Spleen (tissue), 11 donors: Measurements from ENCODE around the gene BIN1. TPM values are rescaled to one million over a fixed set of nuclear protein-coding genes. Genes with fewer than 3 reads are reported as not detected.
"Not testable (repeated sequence)": the region's sequence is repeated elsewhere in the genome, so short reads cannot be mapped to it uniquely, and the experiment has no call there.

Experiments used
- DNase-seq: peaks from one replicate; pipeline ENCODE4 v3.0.0-alpha.2; 2020
- H3K27ac ChIP-seq, 8 donors: fragments of 200-600 bp; sonication (generic) in 7 of 8; 1 replicate in 4 of 8; 2 replicates in 4 of 8; pipeline versions ENCODE4 v1.5.0 to v1.8.0; 2016 to 2021; ENCODE audit warnings: inconsistent platforms in 4 of 8, mild to moderate bottlenecking in 4 of 8, moderate library complexity in 1 of 8
- H3K27me3 ChIP-seq, 7 donors: fragments of 200-600 bp; sonication (generic) in 6 of 7; replicated peaks in 1 of 7; 1 replicate in 4 of 7; 2 replicates in 3 of 7; pipeline versions ENCODE4 v1.5.0 to v1.8.0; 2016 to 2021; ENCODE audit warnings: inconsistent platforms in 3 of 7, mild to moderate bottlenecking in 1 of 7
- H3K36me3 ChIP-seq, 6 donors: fragments of 200-600 bp; sonication (generic) in 5 of 6; 1 replicate in 4 of 6; 2 replicates in 2 of 6; pipeline versions ENCODE4 v1.5.0 to v1.8.0; 2016 to 2021; ENCODE audit warnings: inconsistent platforms in 2 of 6
- H3K4me1 ChIP-seq, 6 donors: fragments of 200-600 bp; sonication (generic) in 5 of 6; 1 replicate in 3 of 6; 2 replicates in 3 of 6; pipeline versions ENCODE4 v1.5.0 to v1.8.0; 2016 to 2021; ENCODE audit warnings: inconsistent platforms in 3 of 6
- H3K4me3 ChIP-seq, 8 donors: fragments of 200-600 bp; sonication (generic) in 7 of 8; 1 replicate in 4 of 8; 2 replicates in 4 of 8; pipeline versions ENCODE4 v1.5.0 to v1.8.0; 2016 to 2021; ENCODE audit warnings: inconsistent platforms in 4 of 8, mild to moderate bottlenecking in 4 of 8, moderate library complexity in 2 of 8
- H3K9me3 ChIP-seq, 8 donors: fragments of 200-600 bp; sonication (generic) in 7 of 8; 1 replicate in 4 of 8; 2 replicates in 4 of 8; pipeline versions ENCODE4 v1.5.0 to v1.8.0; 2016 to 2021; ENCODE audit warnings: inconsistent platforms in 4 of 8
- CTCF ChIP-seq, 11 experiments: fragments of 200-600 bp in 7 of 11; fragments of 450-650 bp in 4 of 11; sonication (generic) in 4 of 11; IDR thresholded peaks in 8 of 11; conservative IDR thresholded peaks in 3 of 11; 1 replicate in 7 of 11; 2 replicates in 4 of 11; pipeline versions ENCODE4 v1.4.0 to v1.8.0; 2016 to 2021; ENCODE audit warnings: antibody characterized with exemption in 11 of 11, inconsistent platforms in 4 of 11, mild to moderate bottlenecking in 1 of 11
- POLR2A ChIP-seq, 3 donors: fragments of 450-650 bp; IDR thresholded peaks; one replicate each; pipeline ENCODE4 v1.5.1; 2017; ENCODE audit warnings: antibody characterized with exemption in 3 of 3, mild to moderate bottlenecking in 1 of 3
- POLR2AphosphoS5 ChIP-seq, 3 donors: sonication (generic); formaldehyde crosslinking; IDR thresholded peaks; one replicate each; pipeline ENCODE4 v1.5.1; 2017; ENCODE audit warnings: antibody characterized with exemption in 3 of 3
- WGBS, 5 donors: extraction: QIAGEN DNeasy Blood & Tissue Kit in 3 of 5; methylation state at CpG; one replicate each; pipeline versions ENCODE4 v1.1.5 to v1.1.7; 2013 to 2018; 5-methylcytosine and 5-hydroxymethylcytosine counted together
- intact Hi-C: fragments of 100-400 bp; cut with DNase I; formaldehyde crosslinking; loops from one replicate; pipeline ENCODE4 v1.15.0; 2023; ENCODE audit warnings: low total_unique reads
- polyA plus RNA-seq, 3 donors: library from polyadenylated mRNA; stranded (reverse); fragments of 200-250 nt; gene quantifications; one replicate each; pipeline ENCODE4 v1.2.1, GENCODE V29; 2013
- total RNA-seq, 7 donors: library from RNA; depleted of rRNA in 3 of 7; stranded (reverse); fragments of >200 nt in 3 of 7; fragmentation: NEBNext Ultra II Directional in 4 of 7; extraction: Animal tissue kit (Norgen Biotek cat#: 25700) in 4 of 7; gene quantifications; one replicate each; pipeline versions ENCODE4 v1.1.0 to v1.2.1, GENCODE V29; 2016 to 2021
- donor health status: healthy with polysubstance abuse.
- donor health status: DM: no; HTN: no; CAD: no; lungs with moderate emphysema.
- donor health status: DM: no; HTN: no; CAD: no.
- donor health status: Bipolar disorder and iron deficiency.
- donor health status: healthy.
- donor health status: DM: no; HTN: no; CAD: no.
- donor health status: DM: yes; HTN: yes; CAD: no.

The BIN1 gene
- total and polyA plus RNA-seq, 10 donors = 57.2 to 123 (median 70.4) TPM

GRCh38 chr2:127121353-127121752, 14.4 kb upstream of the BIN1 start:
- no peaks in the 10 kb centered on the region for H3K36me3 ChIP-seq
- H3K27me3 ChIP-seq = no peaks in the 10 kb centered on the region
- H3K27ac ChIP-seq = no peak overlapping the region
- H3K4me3 ChIP-seq = no peak overlapping the region
- WGBS, 5 donors = 56 to 96% (median 88%) methylated on average over 1 of the region's 1 CpG
- H3K9me3 ChIP-seq = no peaks in the 10 kb centered on the region
- intact Hi-C loops = no loop called here
- no peak for DNase-seq
- H3K4me1 ChIP-seq = peaks cover 0 to 3% (median 0%) of the 10 kb centered on the region in 6 donors
- TF ChIP-seq POLR2AphosphoS5 (IDR thresholded peaks at IDR 0.05) (no peak), CTCF (IDR thresholded peaks at IDR 0.05 in 8 of 11, conservative IDR thresholded peaks at IDR 0.05 in 3 of 11) (no peak), POLR2A (IDR thresholded peaks at IDR 0.05) (no peak)

GRCh38 chr2:127120408-127120807, 13.5 kb upstream of the BIN1 start:
- H3K27me3 ChIP-seq, intact Hi-C loops, H3K4me1 ChIP-seq, H3K36me3 ChIP-seq, H3K27ac ChIP-seq, H3K4me3 ChIP-seq, H3K9me3 ChIP-seq: not testable (repeated sequence)
- 92 to 99% (median 97%) methylated on average over 11 to 20 of the region's 20 CpGs for WGBS, 5 donors
- DNase-seq = peak; percentile 41

- WGBS, 5 donors = 68 to 92% (median 87%) methylated on average over 6 of the region's 6 CpGs
- no peaks in the 10 kb centered on the region for H3K9me3 ChIP-seq
- H3K27me3 ChIP-seq = no peaks in the 10 kb centered on the region
- intact Hi-C loops = no loop called here
- peaks cover 0 to 4% (median 0%) of the 10 kb centered on the region in 6 donors for H3K4me1 ChIP-seq
- no peak overlapping the region for H3K27ac ChIP-seq
- no peak overlapping the region for H3K4me3 ChIP-seq
- TF ChIP-seq CTCF (IDR thresholded peaks at IDR 0.05 in 8 of 11, conservative IDR thresholded peaks at IDR 0.05 in 3 of 11) (no peak), POLR2AphosphoS5 (IDR thresholded peaks at IDR 0.05) (no peak), POLR2A (IDR thresholded peaks at IDR 0.05) (no peak)
- H3K36me3 ChIP-seq = no peaks in the 10 kb centered on the region
- DNase-seq = peak; percentile 34
These were observed 11.5 kb upstream of the BIN1 start for GRCh38 chr2:127118467-127118866.

- Histone ChIP-seq H3K4me1 (peaks cover 0 to 4% (median 0%) of the 10 kb centered on the region in 6 donors), H3K4me3 (no peak overlapping the region), H3K9me3 (no peaks in the 10 kb centered on the region), H3K27me3 (no peaks in the 10 kb centered on the region), H3K27ac (no peak overlapping the region), H3K36me3 (no peaks in the 10 kb centered on the region)
- 91 to 99% (median 92%) methylated on average over 5 of the region's 5 CpGs for WGBS, 5 donors
- no peak for TF ChIP-seq POLR2A (IDR thresholded peaks at IDR 0.05)
- no peak for TF ChIP-seq CTCF (IDR thresholded peaks at IDR 0.05 in 8 of 11, conservative IDR thresholded peaks at IDR 0.05 in 3 of 11)
- TF ChIP-seq POLR2AphosphoS5 (IDR thresholded peaks at IDR 0.05) = no peak
- intact Hi-C loops = no loop called here
- peak; percentile 49 for DNase-seq
These were observed 11.1 kb upstream of the BIN1 start for GRCh38 chr2:127118038-127118437.

- DNase-seq = peak; percentile 33
- H3K4me1 ChIP-seq = peaks cover 0 to 4% (median 0%) of the 10 kb centered on the region in 6 donors
- intact Hi-C loops = no loop called here
- no peak overlapping the region for H3K27ac ChIP-seq
- no peaks in the 10 kb centered on the region for H3K27me3 ChIP-seq
- no peaks in the 10 kb centered on the region for H3K36me3 ChIP-seq
- TF ChIP-seq POLR2AphosphoS5 (IDR thresholded peaks at IDR 0.05) (no peak), POLR2A (IDR thresholded peaks at IDR 0.05) (no peak), CTCF (IDR thresholded peaks at IDR 0.05 in 8 of 11, conservative IDR thresholded peaks at IDR 0.05 in 3 of 11) (no peak)
- 78 to 99% (median 94%) methylated on average over 9 of the region's 9 CpGs for WGBS, 5 donors
- no peaks in the 10 kb centered on the region for H3K9me3 ChIP-seq
- H3K4me3 ChIP-seq = no peak overlapping the region
These were observed 10.6 kb upstream of the BIN1 start for GRCh38 chr2:127117603-127118002.
